HepG2 (cell line): Measurements from ENCODE around the gene PROC. TPM values are rescaled to one million over a fixed set of nuclear protein-coding genes. Genes with fewer than 3 reads are reported as not detected.

ENCODE experiments used
- ARHGAP35 ChIP-seq: sonication (generic); formaldehyde crosslinking; IDR thresholded peaks from 2 replicates; pipeline ENCODE4 v1.9.0; 2022; ENCODE audit warnings: mild to moderate bottlenecking, inconsistent platforms, moderate library complexity, missing genetic modification reagents, borderline replicate concordance
- ATF7 ChIP-seq, 2 experiments: fragments of 450-650 bp in 1 of 2; sonication (generic) in 1 of 2; formaldehyde crosslinking in 1 of 2; IDR thresholded peaks; 2 replicates each; pipeline versions ENCODE4 v1.4.0 to v1.6.1; 2016 to 2020; ENCODE audit warnings: antibody characterized with exemption in 1 of 2, mild to moderate bottlenecking in 1 of 2, missing genetic modification reagents in 1 of 2
- KLF11 ChIP-seq: IDR thresholded peaks from 2 replicates; pipeline ENCODE4 v1.6.1; 2016; ENCODE audit warnings: missing compliant biosample characterization
- MAFG ChIP-seq: sonication (generic); formaldehyde crosslinking; IDR thresholded peaks from 2 replicates; pipeline ENCODE4 v1.5.1; 2020; ENCODE audit warnings: mild to moderate bottlenecking, missing genetic modification reagents
- REPIN1 ChIP-seq: sonication (generic); formaldehyde crosslinking; IDR thresholded peaks from 2 replicates; pipeline ENCODE4 v1.8.0; 2022; ENCODE audit warnings: missing genetic modification reagents, low read depth, mild to moderate bottlenecking, borderline replicate concordance
- SP2 ChIP-seq: sonication (generic); formaldehyde crosslinking; IDR thresholded peaks from 2 replicates; pipeline ENCODE4 v1.5.1; 2020; ENCODE audit warnings: mild to moderate bottlenecking, missing genetic modification reagents
- STAT5B ChIP-seq: sonication (generic); formaldehyde crosslinking; IDR thresholded peaks from 2 replicates; pipeline ENCODE4 v1.4.0; 2020; ENCODE audit warnings: missing genetic modification reagents
- ZNF337 ChIP-seq: sonication (generic); formaldehyde crosslinking; IDR thresholded peaks from 2 replicates; pipeline ENCODE4 v1.5.1; 2020; ENCODE audit warnings: missing genetic modification reagents, low read depth, mild to moderate bottlenecking, borderline replicate concordance
- ZNF589 ChIP-seq: sonication (generic); formaldehyde crosslinking; conservative IDR thresholded peaks from 2 replicates; pipeline ENCODE4 v1.8.0; 2022; ENCODE audit warnings: mild to moderate bottlenecking, moderate library complexity, missing genetic modification reagents
- ZNF597 ChIP-seq: sonication (generic); formaldehyde crosslinking; IDR thresholded peaks from 2 replicates; pipeline ENCODE4 v1.5.0; 2020; ENCODE audit warnings: missing genetic modification reagents
- ZNF83 ChIP-seq: sonication (generic); formaldehyde crosslinking; IDR thresholded peaks from 2 replicates; pipeline ENCODE4 v1.4.0; 2020; ENCODE audit warnings: missing genetic modification reagents, mild to moderate bottlenecking, borderline replicate concordance
- polyA plus RNA-seq, 8 experiments: library from polyadenylated mRNA; depleted of rRNA in 3 of 8; stranded (reverse) in 7 of 8; unstranded in 1 of 8; fragments of >200 nt; fragmentation: Illumina TruSeq in 4 of 8; extraction: Trizol in 4 of 8; gene quantifications; 2 replicates each; pipeline versions ENCODE4 v1.2.1 to v1.2.3, GENCODE V29; 2011 to 2016; ENCODE audit warnings: low read depth in 4 of 8, missing spikeins in 1 of 8, mixed read lengths in 1 of 8; ENCODE audit not compliant: insufficient read depth in 1 of 8
- total RNA-seq, 5 experiments: library from RNA; depleted of rRNA; stranded (reverse); fragments of >200 nt; fragmentation: Illumina TruSeq; extraction: Trizol; gene quantifications; 2 replicates each; pipeline ENCODE4 v1.2.3, GENCODE V29; 2016; ENCODE audit warnings: low read depth in 1 of 5
- TF ChIP-seq, protein P1 (sequence below): sonication (generic); formaldehyde crosslinking; IDR thresholded peaks from 2 replicates; pipeline ENCODE4 v1.8.1; 2023; ENCODE audit warnings: mild to moderate bottlenecking, missing genetic modification reagents
- TF ChIP-seq, protein P2 (sequence below): sonication (generic); formaldehyde crosslinking; IDR thresholded peaks from 2 replicates; pipeline ENCODE4 v1.4.0; 2020; ENCODE audit warnings: mild to moderate bottlenecking, missing genetic modification reagents

PROC gene
- total and polyA plus RNA-seq, 2 of the 13 experiments (the other 11 are each of a cell fraction or from before 2014, with no cell fraction given) = 134 to 185 TPM

DNA sequence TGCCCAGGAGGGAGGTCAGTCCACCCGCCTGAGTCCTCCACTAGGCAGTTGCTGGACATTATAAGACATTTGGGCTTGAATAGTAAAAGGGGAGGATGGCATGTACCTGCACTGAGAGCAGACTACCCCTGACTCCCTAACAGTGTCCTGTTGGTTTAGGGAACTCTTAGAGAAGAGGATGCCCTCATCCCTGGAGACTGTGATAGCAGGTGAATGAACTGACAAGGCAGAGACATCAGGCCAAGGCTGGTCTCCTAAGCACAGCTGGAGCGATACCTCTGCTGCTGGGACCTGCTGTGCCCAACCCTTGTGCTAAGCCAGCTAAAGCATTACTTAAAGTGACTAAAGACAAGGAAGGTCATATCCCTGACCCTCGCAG lies 34.8 kb downstream of the PROC start (continued):
- TF ChIP-seq KLF11 (CRISPR knock-in tag) = 0 out of 2 replicates have a peak, but pooled peaks have one; percentile 35
- no peak for TF ChIP-seq SP2 (CRISPR knock-in tag)
- TF ChIP-seq ZNF337 (CRISPR knock-in tag) = no peak
- no peak for TF ChIP-seq ZNF589 (CRISPR knock-in tag)
- no peak for TF ChIP-seq ATF7 (IDR thresholded peaks at IDR 0.05)
- TF ChIP-seq ATF7 (CRISPR knock-in tag; IDR thresholded peaks at IDR 0.05) = no peak
- no peak for TF ChIP-seq MAFG (CRISPR knock-in tag)
- TF ChIP-seq, protein P1, sequence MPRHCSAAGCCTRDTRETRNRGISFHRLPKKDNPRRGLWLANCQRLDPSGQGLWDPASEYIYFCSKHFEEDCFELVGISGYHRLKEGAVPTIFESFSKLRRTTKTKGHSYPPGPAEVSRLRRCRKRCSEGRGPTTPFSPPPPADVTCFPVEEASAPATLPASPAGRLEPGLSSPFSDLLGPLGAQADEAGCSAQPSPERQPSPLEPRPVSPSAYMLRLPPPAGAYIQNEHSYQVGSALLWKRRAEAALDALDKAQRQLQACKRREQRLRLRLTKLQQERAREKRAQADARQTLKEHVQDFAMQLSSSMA (CRISPR knock-in tag) = no peak
- TF ChIP-seq ARHGAP35 (CRISPR knock-in tag) = peak; percentile 62; the same call in 1 of the 2 replicates
- no peak for TF ChIP-seq STAT5B (CRISPR knock-in tag)
- peak; percentile 26; the same call in 1 of the 2 replicates for TF ChIP-seq REPIN1 (CRISPR knock-in tag)
- TF ChIP-seq ZNF597 (CRISPR knock-in tag) = no peak
- TF ChIP-seq ZNF83 (CRISPR knock-in tag) = no peak
- TF ChIP-seq, protein P2, sequence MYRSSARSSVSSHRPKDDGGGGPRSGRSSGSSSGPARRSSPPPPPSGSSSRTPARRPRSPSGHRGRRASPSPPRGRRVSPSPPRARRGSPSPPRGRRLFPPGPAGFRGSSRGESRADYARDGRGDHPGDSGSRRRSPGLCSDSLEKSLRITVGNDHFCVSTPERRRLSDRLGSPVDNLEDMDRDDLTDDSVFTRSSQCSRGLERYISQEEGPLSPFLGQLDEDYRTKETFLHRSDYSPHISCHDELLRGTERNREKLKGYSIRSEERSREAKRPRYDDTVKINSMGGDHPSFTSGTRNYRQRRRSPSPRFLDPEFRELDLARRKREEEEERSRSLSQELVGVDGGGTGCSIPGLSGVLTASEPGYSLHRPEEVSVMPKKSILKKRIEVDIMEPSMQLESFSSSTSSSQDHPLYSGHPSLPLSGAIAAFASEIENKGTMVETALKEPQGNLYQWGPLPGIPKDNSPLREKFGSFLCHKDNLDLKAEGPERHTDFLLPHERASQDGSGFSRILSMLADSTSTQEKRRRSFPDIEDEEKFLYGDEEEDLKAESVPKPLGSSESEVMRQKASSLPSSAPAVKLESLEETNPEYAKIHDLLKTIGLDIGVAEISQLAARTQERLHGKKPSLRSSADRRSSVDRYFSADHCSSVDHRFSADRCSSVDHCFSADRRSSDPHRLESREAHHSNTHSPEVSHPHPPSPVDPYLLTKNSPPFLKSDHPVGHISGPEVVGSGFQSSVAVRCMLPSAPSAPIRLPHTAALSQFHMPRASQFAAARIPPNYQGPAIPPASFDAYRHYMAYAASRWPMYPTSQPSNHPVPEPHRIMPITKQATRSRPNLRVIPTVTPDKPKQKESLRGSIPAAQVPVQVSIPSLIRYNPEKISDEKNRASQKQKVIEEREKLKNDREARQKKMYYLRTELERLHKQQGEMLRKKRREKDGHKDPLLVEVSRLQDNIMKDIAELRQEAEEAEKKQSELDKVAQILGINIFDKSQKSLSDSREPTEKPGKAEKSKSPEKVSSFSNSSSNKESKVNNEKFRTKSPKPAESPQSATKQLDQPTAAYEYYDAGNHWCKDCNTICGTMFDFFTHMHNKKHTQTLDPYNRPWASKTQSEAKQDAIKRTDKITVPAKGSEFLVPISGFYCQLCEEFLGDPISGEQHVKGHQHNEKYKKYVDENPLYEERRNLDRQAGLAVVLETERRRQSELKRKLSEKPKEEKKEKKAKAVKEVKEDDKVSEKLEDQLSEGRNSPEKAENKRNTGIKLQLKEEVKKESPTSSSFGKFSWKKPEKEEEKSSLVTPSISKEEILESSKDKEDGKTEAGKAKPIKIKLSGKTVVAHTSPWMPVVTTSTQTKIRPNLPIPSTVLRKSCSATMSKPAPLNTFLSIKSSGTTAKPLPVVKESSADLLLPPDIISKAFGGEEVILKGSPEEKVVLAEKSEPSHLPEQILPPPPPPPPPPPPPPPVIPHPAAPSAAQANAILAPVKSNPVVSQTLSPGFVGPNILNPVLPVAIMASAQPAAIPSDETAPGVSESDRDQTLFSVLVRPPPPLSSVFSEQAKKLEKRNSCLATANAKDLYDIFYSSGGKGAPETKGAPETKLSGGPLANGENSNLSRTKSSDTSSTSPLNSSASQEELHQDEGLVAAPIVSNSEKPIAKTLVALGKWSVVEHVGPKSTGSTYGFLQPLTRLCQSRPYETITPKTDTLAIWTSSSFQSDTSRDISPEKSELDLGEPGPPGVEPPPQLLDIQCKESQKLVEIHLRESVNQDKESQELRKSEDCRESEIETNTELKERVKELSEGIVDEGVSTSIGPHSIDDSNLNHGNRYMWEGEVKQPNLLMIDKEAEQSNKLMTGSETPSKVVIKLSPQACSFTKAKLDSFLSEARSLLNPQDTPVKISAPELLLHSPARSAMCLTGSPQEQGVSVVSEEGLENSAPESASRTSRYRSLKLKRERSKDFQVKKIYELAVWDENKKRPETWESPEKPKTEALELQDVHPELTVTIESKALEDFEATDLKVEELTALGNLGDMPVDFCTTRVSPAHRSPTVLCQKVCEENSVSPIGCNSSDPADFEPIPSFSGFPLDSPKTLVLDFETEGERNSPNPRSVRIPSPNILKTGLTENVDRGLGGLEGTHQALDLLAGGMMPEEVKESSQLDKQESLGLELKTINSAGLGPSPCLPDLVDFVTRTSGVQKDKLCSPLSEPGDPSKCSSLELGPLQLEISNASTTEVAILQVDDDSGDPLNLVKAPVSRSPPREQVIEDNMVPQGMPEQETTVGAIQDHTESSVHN (CRISPR knock-in tag) = no peak
